Motor neuron (in vitro differentiated cells): ENCODE data around the gene ZNF629. TPM values are rescaled to one million over a fixed set of nuclear protein-coding genes. Genes with fewer than 3 reads are reported as not detected.

Source experiments
- ATAC-seq, 8 experiments: fragments of 200-7000 bp; cut with Tn5 transposase; replicated peaks in 6 of 8; 2 replicates each; pipeline ENCODE4 v1.8.0; 2021; ENCODE audit warnings: mild to moderate bottlenecking in 8 of 8, moderate library complexity in 8 of 8
- H3K27ac ChIP-seq, 2 donors: fragments of 250-450 bp; sonication (Bioruptor Pico); 2 replicates each; pipeline ENCODE4 v1.9.0; 2021; ENCODE audit warnings: antibody characterized with exemption in 2 of 2, mild to moderate bottlenecking in 2 of 2, moderate library complexity in 1 of 2
- H3K4me1 ChIP-seq, 2 donors: fragments of 250-450 bp; sonication (Bioruptor Pico); replicated peaks in 1 of 2; 2 replicates each; pipeline ENCODE4 v1.6.1; 2021; ENCODE audit warnings: antibody characterized with exemption in 2 of 2, mild to moderate bottlenecking in 2 of 2, moderate library complexity in 1 of 2
- H3K4me3 ChIP-seq, 5 donors: fragments of 250-450 bp; sonication (Bioruptor Pico); 2 replicates each; pipeline ENCODE4 v1.9.0; 2021; ENCODE audit warnings: antibody characterized with exemption in 5 of 5, mild to moderate bottlenecking in 5 of 5, moderate library complexity in 4 of 5
- WGBS, 10 experiments: fragments of 450-650 bp; shearing (Covaris generic); methylation state at CpG; one replicate each; pipeline ENCODE4 v1.0.0; 2022; 5-methylcytosine and 5-hydroxymethylcytosine counted together
- in situ Hi-C, 9 experiments: fragments of 400-800 bp; cut with MboI; loops; one replicate each; pipeline ENCODE4 v1.15.0; 2021; ENCODE audit warnings: low sequenced_read_pairs in 9 of 9, low pct_unique_long_range_greater_than_20kb in 2 of 9; ENCODE audit not compliant: unreplicated experiment in 9 of 9
- total RNA-seq, 8 experiments: library from RNA; unstranded; fragments of 300-600 nt; gene quantifications; 2 replicates each; pipeline versions ENCODE4 v1.2.3 to v1.2.4, GENCODE V29; 2022

ZNF629 gene
- total RNA-seq, 8 experiments from 2014 or later = 7.9 to 32.4 (median 21.1) TPM

DNA sequence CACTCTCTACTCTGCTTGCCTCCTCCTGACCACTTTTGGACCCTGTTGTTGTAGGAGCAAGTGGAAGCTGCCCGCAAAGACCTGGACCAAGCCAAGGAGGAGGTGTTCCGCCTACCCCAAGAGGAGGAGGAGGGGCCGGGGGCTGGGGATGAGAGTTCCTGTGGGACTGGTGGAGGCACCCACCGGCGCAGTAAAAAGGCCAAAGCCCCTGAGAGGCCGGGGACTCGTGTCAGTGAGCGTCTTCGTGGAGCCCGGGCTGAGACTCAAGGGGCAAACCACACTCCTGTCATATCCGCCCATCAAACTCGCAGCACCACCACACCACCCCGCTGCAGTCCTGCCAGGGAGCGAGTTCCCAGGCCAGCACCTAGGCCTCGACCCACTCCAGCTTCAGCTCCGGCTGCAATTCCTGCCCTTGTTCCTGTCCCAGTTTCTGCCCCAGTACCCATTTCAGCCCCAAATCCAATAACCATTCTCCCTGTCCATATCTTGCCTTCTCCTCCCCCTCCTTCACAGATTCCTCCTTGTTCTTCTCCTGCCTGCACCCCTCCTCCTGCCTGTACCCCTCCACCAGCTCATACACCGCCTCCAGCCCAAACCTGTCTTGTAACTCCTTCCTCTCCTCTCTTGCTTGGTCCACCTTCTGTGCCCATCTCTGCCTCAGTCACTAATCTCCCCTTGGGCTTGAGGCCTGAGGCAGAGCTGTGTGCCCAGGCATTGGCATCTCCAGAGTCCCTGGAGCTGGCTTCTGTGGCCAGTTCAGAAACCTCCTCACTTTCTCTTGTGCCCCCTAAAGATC, 49.8 kb downstream of the ZNF629 start:
- 88 to 100% (median 93%) methylated on average over 1 to 8 of the region's 17 CpGs; no CpG with 5 or more reads in 6 of the 10 experiments for WGBS, 10 experiments

DNA sequence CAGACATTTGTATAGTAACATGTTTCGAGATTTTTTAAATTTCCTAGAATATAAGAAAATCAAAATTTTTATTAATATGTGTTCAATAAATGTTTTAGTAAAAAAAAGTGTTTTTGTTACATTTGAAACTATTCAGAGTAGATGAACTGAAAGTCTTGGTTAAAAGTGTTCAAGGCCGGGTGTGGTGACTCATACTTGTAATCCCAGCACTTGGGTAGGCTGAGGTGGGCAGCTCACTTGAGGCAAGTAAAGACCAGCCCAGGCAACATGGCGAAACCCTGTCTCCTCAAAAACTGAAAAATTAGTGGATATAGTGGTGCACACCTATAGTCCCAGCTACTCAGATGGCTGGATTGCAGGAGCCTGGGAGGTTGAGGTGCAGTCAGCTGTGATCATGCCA, 55.6 kb downstream of the ZNF629 start:
- H3K4me1 ChIP-seq = no peaks in the 10 kb centered on the region
- no peak for ATAC-seq
- no peak overlapping the region for H3K4me3 ChIP-seq
- in situ Hi-C loops = no loop called here
- no peak overlapping the region for H3K27ac ChIP-seq
- 83 to 100% (median 100%) methylated on average over 1 to 3 of the region's 3 CpGs; no CpG with 5 or more reads in 1 of the 10 experiments for WGBS, 10 experiments

More for the DNA sequence above, 49.8 kb downstream of the ZNF629 start:
- in situ Hi-C loops = no loop called here
- no peak overlapping the region for H3K4me3 ChIP-seq
- H3K4me1 ChIP-seq = no peaks in the 10 kb centered on the region
- H3K27ac ChIP-seq = no peak overlapping the region
- ATAC-seq = peak in 1 of 8 experiments; percentile 20

DNA sequence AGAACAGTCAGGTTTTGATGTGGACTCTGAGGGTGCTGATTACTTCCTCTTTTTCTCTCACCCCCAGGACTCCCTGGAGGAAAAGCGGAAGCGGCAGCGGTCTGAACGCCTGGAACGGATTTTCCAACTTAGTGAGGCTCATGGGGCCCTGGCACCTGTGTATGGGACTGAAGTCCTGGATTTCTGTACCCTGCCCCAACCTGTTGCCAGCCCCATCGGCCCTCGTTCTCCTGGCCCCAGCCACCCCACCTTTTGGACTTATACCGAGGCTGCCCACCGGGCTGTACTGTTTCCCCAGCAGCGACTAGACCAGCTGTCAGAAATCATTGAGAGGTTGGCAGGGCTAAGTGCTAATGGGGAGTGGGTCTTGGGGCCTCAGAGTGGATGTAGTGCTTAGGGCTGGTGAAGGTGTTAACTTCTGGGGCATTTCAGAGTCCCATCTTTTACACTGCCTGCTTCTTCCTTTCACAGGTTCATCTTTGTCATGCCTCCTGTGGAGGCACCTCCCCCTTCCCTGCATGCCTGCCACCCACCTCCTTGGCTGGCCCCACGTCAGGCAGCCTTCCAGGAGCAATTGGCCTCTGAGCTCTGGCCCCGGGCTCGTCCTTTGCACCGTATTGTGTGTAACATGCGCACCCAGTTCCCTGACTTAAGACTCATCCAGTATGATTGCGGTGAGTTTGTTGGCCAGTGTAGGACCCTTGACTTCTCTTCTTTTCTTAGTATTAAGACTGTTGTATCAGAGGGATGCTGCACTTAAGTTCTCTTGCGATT, 57.9 kb downstream of the ZNF629 start:
- in situ Hi-C loops = no loop called here
- no peak overlapping the region for H3K27ac ChIP-seq
- WGBS, 10 experiments = 40 to 98% (median 87%) methylated on average over 1 to 11 of the region's 17 CpGs

More for the DNA sequence above, 57.9 kb downstream of the ZNF629 start:
- Histone ChIP-seq H3K4me1 (no peaks in the 10 kb centered on the region), H3K4me3 (no peak overlapping the region)
- peak in 4 of 8 experiments; percentile 21 to 43 (median 26) for ATAC-seq

Other genes with a start within 250 kb of the ZNF629 start
- 10 to 100 TPM in 3 of 8 experiments, 1 to 10 TPM in 5; 3.4 to 13.0 (median 9.3) TPM for gene ZNF764, start 228.8 kb downstream of the ZNF629 start, total RNA-seq
- gene ZNF688, start 215.5 kb downstream of the ZNF629 start, total RNA-seq = 10 to 100 TPM in 2 of 8 experiments, 1 to 10 TPM in 6; 4.5 to 13.8 (median 8.0) TPM
- 10 to 100 TPM in 5 of 8 experiments, 1 to 10 TPM in 3; 4.9 to 15.0 (median 11.2) TPM for gene ZNF785, start 201.5 kb downstream of the ZNF629 start, total RNA-seq
- 10 to 100 TPM in 4 of 8 experiments, 1 to 10 TPM in 4; 6.0 to 18.7 (median 10.1) TPM for gene ZNF689, start 176.8 kb downstream of the ZNF629 start, total RNA-seq
- 10 to 100 TPM; 12.4 to 30.7 (median 19.9) TPM for gene PRR14, start 136.2 kb downstream of the ZNF629 start, total RNA-seq
- gene FBRS, start 128.8 kb downstream of the ZNF629 start, total RNA-seq = 10 to 100 TPM; 17.4 to 53.3 (median 29.4) TPM
- 10 to 100 TPM in 5 of 8 experiments, 1 to 10 TPM in 3; 6.1 to 47.8 (median 11.3) TPM for gene SRCAP, start 88.0 kb downstream of the ZNF629 start, total RNA-seq
- 10 to 100 TPM; 12.0 to 35.7 (median 18.6) TPM for gene PHKG2, start 38.8 kb downstream of the ZNF629 start, total RNA-seq
- 10 to 100 TPM in 5 of 8 experiments, 1 to 10 TPM in 3; 4.5 to 24.1 (median 11.4) TPM for gene CFAP119, start 25.1 kb downstream of the ZNF629 start, total RNA-seq
- 100 to 1,000 TPM in 2 of 8 experiments, 10 to 100 TPM in 6; 65.9 to 124 (median 90.3) TPM for gene RNF40, start 24.9 kb downstream of the ZNF629 start, total RNA-seq
- gene BCL7C, start 106.9 kb upstream of the ZNF629 start, total RNA-seq = 10 to 100 TPM; 16.7 to 40.3 (median 20.5) TPM
- 1 to 10 TPM in 2 of 8 experiments, under 1 TPM in 6; 0.38 to 2.9 (median 0.66) TPM for gene CTF1, start 109.4 kb upstream of the ZNF629 start, total RNA-seq
- 10 to 100 TPM; 10.4 to 49.8 (median 31.4) TPM for gene FBXL19, start 136.4 kb upstream of the ZNF629 start, total RNA-seq
- 10 to 100 TPM in 3 of 8 experiments, 1 to 10 TPM in 5; 4.4 to 37.4 (median 6.8) TPM for gene ORAI3, start 161.9 kb upstream of the ZNF629 start, total RNA-seq
- 10 to 100 TPM in 2 of 8 experiments, 1 to 10 TPM in 6; 3.5 to 17.0 (median 6.6) TPM for gene SETD1A, start 170.5 kb upstream of the ZNF629 start, total RNA-seq
- 10 to 100 TPM in 1 of 8 experiments, 1 to 10 TPM in 6, under 1 TPM in 1; 0.67 to 68.7 (median 1.6) TPM for gene HSD3B7, start 198.0 kb upstream of the ZNF629 start, total RNA-seq
- 10 to 100 TPM in 4 of 8 experiments, 1 to 10 TPM in 2, under 1 TPM in 2; 0.45 to 20.9 (median 10.0) TPM for gene STX1B, start 223.4 kb upstream of the ZNF629 start, total RNA-seq
- gene STX4, start 246.4 kb upstream of the ZNF629 start, total RNA-seq = 10 to 100 TPM; 14.0 to 47.5 (median 24.3) TPM